BJ (cell line): ENCODE data around the gene NELL1. TPM values are rescaled to one million over a fixed set of nuclear protein-coding genes. Genes with fewer than 3 reads are reported as not detected.

Experiments used
- CTCF ChIA-PET: fragments of 350-600 bp; formaldehyde crosslinking; extraction: SDS; loops from one replicate; lab custom pipeline; 2021; ENCODE audit warnings: antibody characterized with exemption, inconsistent platforms; lab: Yijun Ruan, JAX
- POLR2A ChIA-PET: fragments of 300-600 bp; sonication (Branson Sonifier 250); formaldehyde crosslinking; extraction: SDS; loops from one replicate; lab custom pipeline; 2021; ENCODE audit warnings: antibody characterized with exemption; lab: Charles Lee
- DNase-seq: peaks from one replicate; pipeline ENCODE4 v3.0.0-alpha.2; 2011; ENCODE audit warnings: low read depth
- H3K27me3 ChIP-seq: 2 replicates; pipeline ENCODE4 v1.6.0; 2011; ENCODE audit warnings: low read length; ENCODE audit not compliant: control insufficient read depth, insufficient read depth
- H3K36me3 ChIP-seq: 2 replicates; pipeline ENCODE4 v1.5.1; 2011; ENCODE audit warnings: low read length; ENCODE audit not compliant: control insufficient read depth, insufficient read depth
- H3K4me3 ChIP-seq: 2 replicates; pipeline ENCODE4 v1.5.1; 2011; ENCODE audit warnings: low read depth, mild to moderate bottlenecking, control low read depth, low read length
- polyA plus RNA-seq: library from polyadenylated mRNA; depleted of rRNA; stranded (reverse); fragments of >200 nt; gene quantifications from 2 replicates; pipeline ENCODE4 v1.2.3, GENCODE V29; 2011
- TF ChIP-seq, protein P1 (sequence below): IDR thresholded peaks from 2 replicates; pipeline ENCODE4 v1.5.1; 2011; ENCODE audit warnings: low read depth, mild to moderate bottlenecking, control low read depth, inconsistent platforms, low read length, moderate library complexity; ENCODE audit not compliant: insufficient read depth

The NELL1 gene
- polyA plus RNA-seq, 1 experiment: not detected

DNA sequence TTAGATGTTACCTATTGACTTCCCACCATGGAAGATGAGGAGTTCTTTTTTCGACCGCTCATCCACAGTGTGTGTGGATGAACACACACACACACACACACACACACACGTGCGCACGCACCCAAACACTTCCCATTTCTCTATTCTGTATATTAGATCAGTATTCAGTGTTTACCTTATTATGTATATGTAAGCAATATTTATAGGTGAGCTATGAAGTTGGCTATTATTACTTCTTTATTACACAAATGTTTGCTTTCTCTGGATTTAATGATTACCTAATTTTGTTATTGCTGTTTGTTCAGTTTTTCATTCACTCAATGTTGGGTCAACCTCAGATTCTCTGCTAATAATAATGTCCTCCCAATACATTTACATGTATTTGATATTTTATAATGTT lies 721.0 kb downstream of the NELL1 start:
- no peaks in the 10 kb centered on the region for H3K36me3 ChIP-seq
- TF ChIP-seq, protein P1, sequence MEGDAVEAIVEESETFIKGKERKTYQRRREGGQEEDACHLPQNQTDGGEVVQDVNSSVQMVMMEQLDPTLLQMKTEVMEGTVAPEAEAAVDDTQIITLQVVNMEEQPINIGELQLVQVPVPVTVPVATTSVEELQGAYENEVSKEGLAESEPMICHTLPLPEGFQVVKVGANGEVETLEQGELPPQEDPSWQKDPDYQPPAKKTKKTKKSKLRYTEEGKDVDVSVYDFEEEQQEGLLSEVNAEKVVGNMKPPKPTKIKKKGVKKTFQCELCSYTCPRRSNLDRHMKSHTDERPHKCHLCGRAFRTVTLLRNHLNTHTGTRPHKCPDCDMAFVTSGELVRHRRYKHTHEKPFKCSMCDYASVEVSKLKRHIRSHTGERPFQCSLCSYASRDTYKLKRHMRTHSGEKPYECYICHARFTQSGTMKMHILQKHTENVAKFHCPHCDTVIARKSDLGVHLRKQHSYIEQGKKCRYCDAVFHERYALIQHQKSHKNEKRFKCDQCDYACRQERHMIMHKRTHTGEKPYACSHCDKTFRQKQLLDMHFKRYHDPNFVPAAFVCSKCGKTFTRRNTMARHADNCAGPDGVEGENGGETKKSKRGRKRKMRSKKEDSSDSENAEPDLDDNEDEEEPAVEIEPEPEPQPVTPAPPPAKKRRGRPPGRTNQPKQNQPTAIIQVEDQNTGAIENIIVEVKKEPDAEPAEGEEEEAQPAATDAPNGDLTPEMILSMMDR: no peak
- H3K4me3 ChIP-seq: no peak overlapping the region
- CTCF ChIA-PET: no interaction called here
- no peak for DNase-seq
- no peaks in the 10 kb centered on the region for H3K27me3 ChIP-seq
- POLR2A ChIA-PET: no interaction called here

DNA sequence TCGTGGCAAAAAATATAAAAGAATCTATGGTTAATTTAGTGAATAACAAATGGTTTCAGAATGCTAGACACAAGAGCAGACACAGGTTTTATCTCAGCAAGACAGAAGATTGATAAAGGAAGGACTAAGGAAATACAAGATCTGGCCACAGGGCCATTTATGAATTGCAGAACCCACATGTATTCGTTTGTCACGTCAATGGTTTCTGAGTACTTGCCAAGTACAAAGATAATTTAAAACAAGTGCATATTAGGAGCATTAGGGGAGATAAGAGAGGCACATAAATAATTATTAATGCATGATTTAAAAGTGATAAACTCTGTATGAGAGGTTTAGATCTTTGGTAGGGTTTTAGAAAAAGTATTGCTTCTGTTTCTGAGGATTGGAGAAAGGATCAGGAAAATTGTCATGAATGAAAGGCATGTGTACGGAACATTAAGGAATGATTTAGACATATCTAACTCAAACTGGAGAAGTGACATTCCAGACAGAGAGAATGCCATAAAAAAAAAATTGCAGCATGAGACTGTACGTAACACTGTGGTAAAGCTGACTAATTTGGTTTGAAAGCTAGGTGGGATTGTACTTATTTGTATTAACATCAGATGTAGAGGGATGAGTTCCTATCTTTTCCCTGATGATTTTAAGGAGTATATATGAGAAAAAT lies 727.1 kb downstream of the NELL1 start:
- DNase-seq: no peak
- Histone ChIP-seq H3K27me3 (no peaks in the 10 kb centered on the region), H3K36me3 (no peaks in the 10 kb centered on the region), H3K4me3 (no peak overlapping the region)
- ChIA-PET CTCF (no interaction called here), POLR2A (no interaction called here)
- TF ChIP-seq, protein P1: no peak

DNA sequence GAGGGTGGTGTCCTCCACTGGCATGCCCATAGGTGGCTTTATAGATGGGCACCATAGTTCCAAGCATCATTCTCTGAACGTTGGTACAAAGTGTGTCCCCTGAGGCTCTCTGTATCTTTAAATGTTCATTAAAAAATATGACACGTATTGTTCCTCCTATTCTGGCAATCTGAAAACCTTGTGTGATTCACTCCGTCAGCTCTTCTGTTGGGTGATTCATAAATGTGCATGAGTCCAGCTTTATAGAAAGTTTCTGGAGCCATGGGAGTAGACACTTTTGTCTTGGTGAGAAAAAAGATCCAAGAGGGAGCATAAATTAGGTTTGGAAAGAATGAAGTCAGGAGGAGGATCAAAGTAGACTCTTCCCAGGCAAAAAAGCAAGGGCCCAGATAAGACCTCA lies 728.8 kb downstream of the NELL1 start:
- TF ChIP-seq, protein P1: no peak
- Histone ChIP-seq H3K36me3 (no peaks in the 10 kb centered on the region), H3K4me3 (no peak overlapping the region), H3K27me3 (no peaks in the 10 kb centered on the region)
- CTCF ChIA-PET: no interaction called here
- POLR2A ChIA-PET: no interaction called here
- no peak for DNase-seq

DNA sequence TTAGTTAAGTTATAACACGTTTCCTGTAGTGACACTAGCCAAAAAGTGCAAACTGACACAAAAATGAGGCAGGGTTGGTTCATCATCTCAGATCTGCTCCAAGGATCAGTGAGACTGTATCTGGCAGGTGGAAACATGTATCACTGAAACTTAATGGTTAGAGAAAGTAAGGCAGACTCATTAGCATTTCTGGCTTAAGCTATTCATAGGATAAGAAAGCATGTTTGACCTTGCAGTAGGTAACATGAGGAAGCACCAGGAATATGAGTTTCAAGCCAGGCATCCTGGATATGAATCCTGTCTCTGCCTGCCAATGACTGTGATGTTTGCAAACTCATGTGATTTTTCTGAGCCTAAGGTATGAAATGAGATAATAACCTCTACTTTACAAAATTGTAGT lies 732.1 kb downstream of the NELL1 start:
- CTCF ChIA-PET: no interaction called here

DNA sequence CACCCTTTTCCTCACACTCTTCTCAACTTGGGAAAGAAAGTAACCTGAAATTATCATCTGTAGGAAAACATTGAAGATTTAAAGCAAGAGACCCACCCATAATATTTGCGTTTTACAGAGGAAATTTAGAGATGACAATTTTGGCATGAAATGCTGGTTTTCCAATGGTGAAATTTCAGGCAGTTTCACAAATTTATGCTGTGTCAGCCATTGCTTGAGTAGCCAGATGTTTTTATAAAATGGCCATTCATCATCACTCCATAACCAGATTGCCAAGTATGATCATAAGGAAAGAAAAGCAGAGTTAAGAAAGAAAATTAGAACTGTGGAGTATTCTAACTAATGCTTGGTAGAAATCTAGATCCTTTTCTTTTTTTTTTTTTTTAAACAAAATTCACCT lies 732.9 kb downstream of the NELL1 start:
- TF ChIP-seq, protein P1: no peak
- no peaks in the 10 kb centered on the region for H3K27me3 ChIP-seq
- CTCF ChIA-PET: no interaction called here
- POLR2A ChIA-PET: no interaction called here
- no peak overlapping the region for H3K4me3 ChIP-seq
- DNase-seq: no peak
- no peaks in the 10 kb centered on the region for H3K36me3 ChIP-seq

More for the DNA sequence above, 732.1 kb downstream of the NELL1 start:
- no peaks in the 10 kb centered on the region for H3K27me3 ChIP-seq
- no peak overlapping the region for H3K4me3 ChIP-seq
- no peaks in the 10 kb centered on the region for H3K36me3 ChIP-seq
- no peak for DNase-seq
- POLR2A ChIA-PET: no interaction called here
- TF ChIP-seq, protein P1: no peak
